GM11168 (cell line): ENCODE results near the gene RCBTB2.
"Not testable (repeated sequence)": the region's sequence is repeated elsewhere in the genome, so short reads cannot be mapped to it uniquely, and the experiment has no call there.

Experiments used
- in situ Hi-C: fragments of 300-500 bp; cut with MboI; formaldehyde crosslinking; loops from one replicate; pipeline ENCODE4 v1.12.0; 2022; ENCODE audit warnings: low sequenced_read_pairs; ENCODE audit not compliant: unreplicated experiment

The RCBTB2 gene

GRCh38 chr13:48476686-48477085, 56.2 kb downstream of the RCBTB2 start:
- in situ Hi-C loops, result loop anchor here (10.0 kb wide), 1 partner anchor 288 kb away; no protein-coding TSS in a partner anchor

- in situ Hi-C loops, result loop anchor here (10.0 kb wide), 1 partner anchor 289 kb away; no protein-coding TSS in a partner anchor
Measured at GRCh38 chr13:48476215-48476614, 56.7 kb downstream of the RCBTB2 start.

GRCh38 chr13:48475230-48475629, 57.6 kb downstream of the RCBTB2 start:
- in situ Hi-C loops, result loop anchor here (10.0 kb wide), 1 partner anchor 290 kb away; no protein-coding TSS in a partner anchor

- in situ Hi-C loops, result no loop called here
Measured at GRCh38 chr13:48457578-48458242, 75.2 kb downstream of the RCBTB2 start.

- in situ Hi-C loops, result no loop called here
Measured at GRCh38 chr13:48456546-48456945, 76.3 kb downstream of the RCBTB2 start.

- in situ Hi-C loops, result not testable (repeated sequence)
Measured at GRCh38 chr13:48451196-48451595, 81.7 kb downstream of the RCBTB2 start.

- in situ Hi-C loops, result no loop called here
Measured at GRCh38 chr13:48449656-48450055, 83.2 kb downstream of the RCBTB2 start.

GRCh38 chr13:48448959-48449614, 83.8 kb downstream of the RCBTB2 start:
- in situ Hi-C loops, result no loop called here

GRCh38 chr13:48448285-48448958, 84.5 kb downstream of the RCBTB2 start:
- in situ Hi-C loops, result no loop called here

- in situ Hi-C loops, result no loop called here
Measured at GRCh38 chr13:48446464-48446863, 86.4 kb downstream of the RCBTB2 start.

GRCh38 chr13:48443442-48444208, 89.3 kb downstream of the RCBTB2 start:
- in situ Hi-C loops, result no loop called here
